Measurements from ENCODE around the gene CACNA2D2.

The CACNA2D2 gene

GRCh38 chr3:50359760-50360110 lies 143.7 kb downstream of the CACNA2D2 start:
- no peaks in the 10 kb centered on the region for H3K9me3 ChIP-seq (ENCODE audit: control insufficient read depth, low read length)
- WGBS, 2 experiments, result 31 to 33% methylated on average over 8 of the region's 8 CpGs
- peaks cover 5% of the 10 kb centered on the region for H3K36me3 ChIP-seq (ENCODE audit: control insufficient read depth, insufficient read depth, low read length)
- peak overlapping the region; percentile 7 for H3K4me3 ChIP-seq (ENCODE audit: insufficient read depth, low read depth, low read length)
- H3K27me3 ChIP-seq (ENCODE audit: control insufficient read depth, insufficient read depth, low read length, poor library complexity, severe bottlenecking), result peaks cover 12% of the 10 kb centered on the region
- H3K27ac ChIP-seq (ENCODE audit: insufficient read depth, low read depth, low read length, poor library complexity, severe bottlenecking), result no peak overlapping the region
- H3K4me1 ChIP-seq (ENCODE audit: control insufficient read depth, insufficient read depth, low read length), result peaks cover 19% of the 10 kb centered on the region

- WGBS, 2 experiments, result 7 to 8% methylated on average over 64 of the region's 64 CpGs
- Histone ChIP-seq H3K27me3 (ENCODE audit: control insufficient read depth, insufficient read depth, low read length, poor library complexity, severe bottlenecking) (peaks cover 6% of the 10 kb centered on the region), H3K4me3 (ENCODE audit: insufficient read depth, low read depth, low read length) (peak within 1 kb of the TSS; percentile 72), H3K9me3 (ENCODE audit: control insufficient read depth, low read length) (no peaks in the 10 kb centered on the region), H3K36me3 (ENCODE audit: control insufficient read depth, insufficient read depth, low read length) (peaks cover 5% of the 10 kb centered on the region), H3K4me1 (ENCODE audit: control insufficient read depth, insufficient read depth, low read length) (peaks cover 17% of the 10 kb centered on the region), H3K27ac (ENCODE audit: insufficient read depth, low read depth, low read length, poor library complexity, severe bottlenecking) (no peak within 1 kb of the TSS)
Measured at GRCh38 chr3:50358911-50359759, 144.3 kb downstream of the CACNA2D2 start, which contains the start of gene TMEM115. Gene TMEM115, minus strand, starts transcription at chr3:50359521. Its CDS starts 458 bp downstream, at chr3:50359063.

DNA sequence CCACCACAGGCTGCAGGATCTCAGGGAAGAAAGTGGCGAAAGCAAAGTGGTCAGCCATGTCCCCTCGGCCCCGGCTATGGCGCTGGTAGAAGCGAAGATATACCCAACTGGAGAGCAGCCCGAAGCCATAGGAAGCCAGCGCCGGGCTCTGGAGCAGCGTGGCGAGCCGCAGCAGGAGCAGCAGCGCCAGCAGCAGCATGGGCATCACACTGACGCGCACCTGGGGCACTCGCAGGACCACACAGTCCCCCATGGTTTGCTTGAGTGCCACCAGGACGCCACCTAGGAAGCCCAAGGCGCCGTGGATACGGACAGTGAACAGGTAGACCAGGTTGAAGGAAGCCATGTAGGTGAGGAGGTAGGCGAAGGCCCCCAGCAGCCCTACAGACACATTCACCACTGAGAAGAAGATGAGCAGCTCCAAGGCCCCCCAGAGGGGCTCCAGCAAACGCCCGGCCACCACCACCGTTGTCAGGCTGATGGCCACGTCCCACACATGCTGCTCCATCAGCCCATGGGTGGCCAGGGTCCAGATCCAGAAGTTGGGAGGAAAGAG lies 145.0 kb downstream of the CACNA2D2 start:
- Histone ChIP-seq H3K27ac (ENCODE audit: insufficient read depth, low read depth, low read length, poor library complexity, severe bottlenecking) (no peak overlapping the region), H3K36me3 (ENCODE audit: control insufficient read depth, insufficient read depth, low read length) (peaks cover 5% of the 10 kb centered on the region), H3K27me3 (ENCODE audit: control insufficient read depth, insufficient read depth, low read length, poor library complexity, severe bottlenecking) (no peaks in the 10 kb centered on the region), H3K4me1 (ENCODE audit: control insufficient read depth, insufficient read depth, low read length) (peaks cover 16% of the 10 kb centered on the region), H3K9me3 (ENCODE audit: control insufficient read depth, low read length) (no peaks in the 10 kb centered on the region), H3K4me3 (ENCODE audit: insufficient read depth, low read depth, low read length) (peak overlapping the region; percentile 72)
- 86 to 89% methylated on average over 24 of the region's 24 CpGs for WGBS, 2 experiments

DNA sequence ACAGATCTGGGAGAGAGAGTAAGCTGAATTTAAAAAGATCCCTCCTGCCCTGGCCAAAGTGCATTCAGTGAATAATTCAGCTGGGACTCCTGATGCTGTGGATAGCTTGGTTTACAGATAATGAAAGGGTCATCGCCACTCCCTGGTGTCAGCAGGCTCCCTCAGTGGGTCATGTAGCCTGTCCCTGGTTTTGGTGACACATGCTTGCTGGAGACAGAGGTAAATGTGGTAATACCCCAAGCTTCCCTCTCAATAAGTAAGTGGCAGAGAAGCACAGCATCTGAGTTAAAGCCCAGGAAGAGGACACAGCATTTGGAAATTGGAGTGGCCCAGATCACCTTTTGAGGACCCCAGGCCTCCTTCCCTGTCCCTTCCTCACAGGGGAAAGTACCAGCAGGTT lies 146.0 kb downstream of the CACNA2D2 start:
- WGBS, 2 experiments, result 92 to 94% methylated on average over 1 of the region's 1 CpG
- Histone ChIP-seq H3K9me3 (ENCODE audit: control insufficient read depth, low read length) (no peaks in the 10 kb centered on the region), H3K27ac (ENCODE audit: insufficient read depth, low read depth, low read length, poor library complexity, severe bottlenecking) (no peak overlapping the region), H3K4me3 (ENCODE audit: insufficient read depth, low read depth, low read length) (peak overlapping the region; percentile 72), H3K27me3 (ENCODE audit: control insufficient read depth, insufficient read depth, low read length, poor library complexity, severe bottlenecking) (no peaks in the 10 kb centered on the region), H3K36me3 (ENCODE audit: control insufficient read depth, insufficient read depth, low read length) (peaks cover 5% of the 10 kb centered on the region), H3K4me1 (ENCODE audit: control insufficient read depth, insufficient read depth, low read length) (peaks cover 16% of the 10 kb centered on the region)

DNA sequence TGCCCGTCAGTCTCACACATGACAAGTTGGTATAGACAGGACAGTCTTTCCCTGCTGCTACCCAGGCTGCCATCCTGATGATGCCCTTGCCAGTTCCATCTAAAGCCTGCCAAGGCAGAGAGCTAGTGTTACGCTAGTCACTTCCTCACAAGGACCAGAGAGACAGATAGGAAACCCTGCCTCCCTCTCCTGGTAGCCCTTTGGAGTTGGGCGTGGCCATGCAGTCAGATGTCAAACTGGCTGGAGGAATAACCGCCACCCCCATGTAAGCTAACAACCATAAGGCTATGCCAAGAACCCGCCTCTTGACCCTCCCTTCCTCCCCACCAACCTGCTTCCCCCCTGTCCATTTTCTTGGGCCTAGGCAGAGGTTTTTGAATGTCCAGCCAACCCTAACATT lies 146.9 kb downstream of the CACNA2D2 start:
- WGBS, 2 experiments, result 91 to 93% methylated on average over 5 of the region's 5 CpGs
- Histone ChIP-seq H3K4me1 (ENCODE audit: control insufficient read depth, insufficient read depth, low read length) (peaks cover 16% of the 10 kb centered on the region), H3K27ac (ENCODE audit: insufficient read depth, low read depth, low read length, poor library complexity, severe bottlenecking) (no peak overlapping the region), H3K36me3 (ENCODE audit: control insufficient read depth, insufficient read depth, low read length) (peaks cover 5% of the 10 kb centered on the region), H3K9me3 (ENCODE audit: control insufficient read depth, low read length) (no peaks in the 10 kb centered on the region), H3K4me3 (ENCODE audit: insufficient read depth, low read depth, low read length) (no peak overlapping the region), H3K27me3 (ENCODE audit: control insufficient read depth, insufficient read depth, low read length, poor library complexity, severe bottlenecking) (no peaks in the 10 kb centered on the region)

GRCh38 chr3:50355829-50356552 lies 147.4 kb downstream of the CACNA2D2 start:
- H3K4me3 ChIP-seq (ENCODE audit: insufficient read depth, low read depth, low read length), result no peak overlapping the region
- H3K9me3 ChIP-seq (ENCODE audit: control insufficient read depth, low read length), result no peaks in the 10 kb centered on the region
- peaks cover 5% of the 10 kb centered on the region for H3K36me3 ChIP-seq (ENCODE audit: control insufficient read depth, insufficient read depth, low read length)
- H3K27me3 ChIP-seq (ENCODE audit: control insufficient read depth, insufficient read depth, low read length, poor library complexity, severe bottlenecking), result no peaks in the 10 kb centered on the region
- H3K27ac ChIP-seq (ENCODE audit: insufficient read depth, low read depth, low read length, poor library complexity, severe bottlenecking), result no peak overlapping the region
- peaks cover 16% of the 10 kb centered on the region for H3K4me1 ChIP-seq (ENCODE audit: control insufficient read depth, insufficient read depth, low read length)
- whole genome bisulfite sequencing, 2 experiments, result 86 to 89% methylated on average over 5 of the region's 5 CpGs

- peaks cover 19% of the 10 kb centered on the region for H3K4me1 ChIP-seq (ENCODE audit: control insufficient read depth, insufficient read depth, low read length)
- no peaks in the 10 kb centered on the region for H3K9me3 ChIP-seq (ENCODE audit: control insufficient read depth, low read length)
- no peaks in the 10 kb centered on the region for H3K27me3 ChIP-seq (ENCODE audit: control insufficient read depth, insufficient read depth, low read length, poor library complexity, severe bottlenecking)
- no peak overlapping the region for H3K4me3 ChIP-seq (ENCODE audit: insufficient read depth, low read depth, low read length)
- peaks cover 5% of the 10 kb centered on the region for H3K36me3 ChIP-seq (ENCODE audit: control insufficient read depth, insufficient read depth, low read length)
- H3K27ac ChIP-seq (ENCODE audit: insufficient read depth, low read depth, low read length, poor library complexity, severe bottlenecking), result no peak overlapping the region
- 96% methylated on average over 7 of the region's 7 CpGs for WGBS, 2 experiments
Measured at GRCh38 chr3:50354850-50355249, 148.6 kb downstream of the CACNA2D2 start.

DNA sequence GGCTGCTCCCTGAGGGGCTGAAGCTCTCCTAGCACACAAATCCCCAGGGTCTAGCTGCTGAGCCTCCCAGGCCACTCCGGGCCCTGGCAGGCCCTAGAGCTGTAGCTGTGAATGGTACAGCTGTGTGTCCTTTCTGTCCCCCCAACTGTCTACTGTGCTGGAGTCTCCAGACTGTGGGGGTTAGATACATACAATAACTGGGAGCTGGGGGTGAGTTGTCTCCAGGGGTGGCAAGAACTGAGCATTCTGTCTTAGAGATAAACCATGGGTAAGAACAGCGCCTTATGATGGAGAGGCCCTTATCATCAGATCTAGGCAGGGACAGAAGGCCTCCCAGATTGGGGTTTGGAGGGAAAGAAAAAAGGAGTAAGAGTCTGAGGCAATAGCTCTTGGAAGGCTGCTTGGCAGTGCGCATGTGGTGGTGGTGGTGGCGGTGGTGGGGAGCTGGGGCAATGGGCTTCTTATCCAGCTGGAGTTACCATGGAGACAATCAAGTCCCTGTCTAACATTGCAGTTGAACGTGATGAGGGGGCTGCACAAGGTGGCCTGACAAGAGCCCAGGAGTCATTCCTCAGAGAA lies 149.2 kb downstream of the CACNA2D2 start:
- Histone ChIP-seq H3K27me3 (ENCODE audit: control insufficient read depth, insufficient read depth, low read length, poor library complexity, severe bottlenecking) (no peaks in the 10 kb centered on the region), H3K9me3 (ENCODE audit: control insufficient read depth, low read length) (no peaks in the 10 kb centered on the region), H3K27ac (ENCODE audit: insufficient read depth, low read depth, low read length, poor library complexity, severe bottlenecking) (no peak overlapping the region), H3K36me3 (ENCODE audit: control insufficient read depth, insufficient read depth, low read length) (peaks cover 5% of the 10 kb centered on the region), H3K4me1 (ENCODE audit: control insufficient read depth, insufficient read depth, low read length) (peaks cover 19% of the 10 kb centered on the region), H3K4me3 (ENCODE audit: insufficient read depth, low read depth, low read length) (no peak overlapping the region)
- WGBS, 2 experiments, result 95 to 97% methylated on average over 5 of the region's 5 CpGs

DNA sequence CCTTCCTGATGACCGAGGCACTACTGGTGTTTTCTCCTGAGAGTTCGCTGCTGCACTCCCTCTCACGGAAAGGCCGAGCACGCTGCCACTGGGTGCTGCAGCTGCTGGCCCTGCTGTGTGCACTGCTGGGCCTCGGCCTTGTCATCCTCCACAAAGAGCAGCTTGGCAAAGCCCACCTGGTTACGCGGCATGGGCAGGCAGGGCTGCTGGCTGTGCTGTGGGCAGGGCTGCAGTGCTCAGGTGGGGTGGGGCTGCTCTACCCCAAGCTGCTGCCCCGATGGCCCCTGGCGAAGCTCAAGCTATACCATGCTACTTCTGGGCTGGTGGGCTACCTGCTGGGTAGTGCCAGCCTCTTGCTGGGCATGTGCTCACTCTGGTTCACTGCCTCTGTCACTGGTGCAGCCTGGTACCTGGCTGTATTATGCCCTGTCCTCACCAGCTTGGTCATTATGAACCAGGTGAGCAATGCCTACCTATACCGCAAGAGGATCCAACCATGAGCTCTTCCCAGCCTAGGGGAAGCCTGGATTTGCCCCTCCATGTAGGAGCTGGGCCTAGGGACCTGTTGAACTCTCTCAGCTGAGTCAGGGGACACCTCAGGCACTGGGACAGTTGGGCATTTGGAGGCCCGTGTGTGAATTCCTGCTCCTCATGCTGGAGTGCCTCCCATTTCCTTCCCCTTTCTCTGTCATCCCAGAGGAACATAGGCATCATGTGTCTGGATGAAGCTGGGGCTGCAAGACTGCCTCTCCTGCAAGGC lies 150.0 kb downstream of the CACNA2D2 start:
- peaks cover 8% of the 10 kb centered on the region for H3K36me3 ChIP-seq (ENCODE audit: control insufficient read depth, insufficient read depth, low read length)
- no peaks in the 10 kb centered on the region for H3K27me3 ChIP-seq (ENCODE audit: control insufficient read depth, insufficient read depth, low read length, poor library complexity, severe bottlenecking)
- WGBS, 2 experiments, result 94% methylated on average over 12 of the region's 12 CpGs
- H3K4me1 ChIP-seq (ENCODE audit: control insufficient read depth, insufficient read depth, low read length), result peaks cover 17% of the 10 kb centered on the region
- H3K9me3 ChIP-seq (ENCODE audit: control insufficient read depth, low read length), result no peaks in the 10 kb centered on the region
- H3K4me3 ChIP-seq (ENCODE audit: insufficient read depth, low read depth, low read length), result no peak overlapping the region
- no peak overlapping the region for H3K27ac ChIP-seq (ENCODE audit: insufficient read depth, low read depth, low read length, poor library complexity, severe bottlenecking)
